ENCODE data around the gene SPARCL1. TPM values are rescaled to one million over a fixed set of nuclear protein-coding genes. Genes with fewer than 3 reads are reported as not detected.
A peak's percentile ranks its signal among the peaks of the same experiment; 100 is the strongest.

The SPARCL1 gene
- total and polyA plus RNA-seq, 2 of the 13 experiments (the other 11 are each of a cell fraction or from before 2014, with no cell fraction given): 0.04 TPM; not detected in 1

- Histone ChIP-seq H3K79me2 (ENCODE audit: insufficient read depth, low read length) (no peaks in the 10 kb centered on the region), H3K4me3 (replicated peaks in 1 of 3; ENCODE audit: insufficient read depth in 1 of 3, low read depth in 2 of 3, low read length in 3 of 3) (no peak overlapping the region), H3K9ac (ENCODE audit: insufficient read depth, low read depth, low read length) (no peak overlapping the region), H3K4me2 (ENCODE audit: low read depth, low read length) (peak overlapping the region; percentile 25; the same call in 1 of the 2 replicates), H3K27ac (ENCODE audit: extremely low read length, insufficient read depth, low read length) (no peak overlapping the region), H3K36me3 (replicated peaks in 1 of 2; ENCODE audit: control insufficient read depth in 1 of 2, insufficient read depth in 2 of 2, low read length in 2 of 2) (no peaks in the 10 kb centered on the region), H3K9me3 (ENCODE audit: low read length) (no peaks in the 10 kb centered on the region), H3K4me1 (ENCODE audit: insufficient read depth, low read length) (peaks cover 17% of the 10 kb centered on the region), H4K20me1 (ENCODE audit: insufficient read depth, low read length) (no peaks in the 10 kb centered on the region), H3K27me3 (ENCODE audit: control insufficient read depth in 1 of 2, insufficient read depth in 2 of 2, low read length in 2 of 2) (no peaks in the 10 kb centered on the region), H2AFZ (ENCODE audit: low read length) (no peak overlapping the region)
- ChIA-PET CTCF (ENCODE audit: low intra/inter-chr PET ratio, low total read pairs) (no interaction called here), POLR2A (no interaction called here)
- WGBS (ENCODE audit: low lambda C conversion rate): 34% methylated on average over 3 of the region's 3 CpGs
- no peak for TF ChIP-seq ZNF101 (CRISPR knock-in tag; IDR thresholded peaks at IDR 0.05; ENCODE audit: borderline replicate concordance, low read depth)
- no peak for TF ChIP-seq ZNF7 (CRISPR knock-in tag; IDR thresholded peaks at IDR 0.05)
- no peak for TF ChIP-seq SSRP1 (CRISPR knock-in tag; IDR thresholded peaks at IDR 0.05)
- no peak for TF ChIP-seq LCORL (IDR thresholded peaks at IDR 0.05)
- no peak for TF ChIP-seq LCORL (CRISPR knock-in tag; IDR thresholded peaks at IDR 0.05)
- no peak for TF ChIP-seq ZFP82 (CRISPR knock-in tag; IDR thresholded peaks at IDR 0.05; ENCODE audit: borderline replicate concordance)
- no peak for TF ChIP-seq SRSF1 (optimal IDR thresholded peaks at IDR 0.05; ENCODE audit: low read depth, low read length)
- TF ChIP-seq TCF7L2 (IDR thresholded peaks at IDR 0.05; ENCODE audit: low read depth, low read length): no peak
- TF ChIP-seq YY1 (IDR thresholded peaks at IDR 0.05; ENCODE audit: insufficient read depth, insufficient replicate concordance, low read depth, low read length): no peak
- no peak for TF ChIP-seq LBX2 (CRISPR knock-in tag; IDR thresholded peaks at IDR 0.05; ENCODE audit: borderline replicate concordance)
- TF ChIP-seq ATM (IDR thresholded peaks at IDR 0.05; ENCODE audit: borderline replicate concordance): no peak
- ATAC-seq (no peak), DNase-seq (ENCODE audit: low spot score) (no peak), FAIRE-seq (peak; percentile 28)
- BruUV-seq (replicated peaks): no TSS peak
- intact Hi-C loops (cut with micrococcal nuclease; ENCODE audit: unreplicated experiment) (no loop called here), in situ Hi-C loops (cut with HindIII; ENCODE audit: extremely low pct_ligation_motif_present, low pct_unique_long_range_greater_than_20kb) (no loop called here)
Measured at GRCh38 chr4:87497578-87497977, 31.6 kb downstream of the SPARCL1 start.
